MCF 10A (cell line): ENCODE data around the gene XIRP1. TPM values are rescaled to one million over a fixed set of nuclear protein-coding genes. Genes with fewer than 3 reads are reported as not detected.

Experiments
- BruUV-seq: library from RNA; stranded (reverse); fragments of 400-500 nt; replicated peaks from 2 replicates; lab custom pipeline; 2021; lab: Mats Ljungman, UMichigan
- CTCF ChIA-PET: fragments of 300-600 bp; sonication (Branson Sonifier 250); formaldehyde crosslinking; extraction: SDS; loops from one replicate; lab custom pipeline; 2021; ENCODE audit warnings: antibody characterized with exemption, inconsistent platforms; lab: Yijun Ruan, JAX
- POLR2A ChIA-PET: fragments of 300-600, 350-650 bp; sonication (Branson Sonifier 250); formaldehyde crosslinking; extraction: SDS; loops from one replicate; lab custom pipeline; 2020; ENCODE audit warnings: antibody characterized with exemption, inconsistent platforms; lab: Yijun Ruan, JAX
- DNase-seq: peaks from one replicate; pipeline ENCODE4 v3.0.0-alpha.2; 2018; ENCODE audit not compliant: unreplicated experiment
- H3K27ac Mint-ChIP-seq: one replicate; pipeline ENCODE4 v1.8.0; 2022; ENCODE audit warnings: mild to moderate bottlenecking, low read depth, mixed read lengths; ENCODE audit not compliant: unreplicated experiment
- H3K27me3 Mint-ChIP-seq: one replicate; pipeline ENCODE4 v1.8.0; 2022; ENCODE audit warnings: mixed read lengths; ENCODE audit not compliant: insufficient read depth, unreplicated experiment
- H3K36me3 Mint-ChIP-seq: one replicate; pipeline ENCODE4 v1.8.0; 2022; ENCODE audit warnings: mild to moderate bottlenecking, moderate library complexity, mixed read lengths; ENCODE audit not compliant: insufficient read depth, unreplicated experiment
- H3K4me1 Mint-ChIP-seq: one replicate; pipeline ENCODE4 v1.8.0; 2022; ENCODE audit warnings: mixed read lengths; ENCODE audit not compliant: insufficient read depth, unreplicated experiment
- H3K4me3 Mint-ChIP-seq: one replicate; pipeline ENCODE4 v1.8.0; 2022; ENCODE audit warnings: mild to moderate bottlenecking, moderate library complexity, mixed read lengths; ENCODE audit not compliant: unreplicated experiment
- H3K9me3 Mint-ChIP-seq: one replicate; pipeline ENCODE4 v1.8.0; 2022; ENCODE audit warnings: mixed read lengths; ENCODE audit not compliant: unreplicated experiment
- intact Hi-C: fragments of 100-400 bp; cut with micrococcal nuclease; formaldehyde crosslinking; loops from 2 replicates; pipeline ENCODE4 v1.14.1; 2022
- total RNA-seq: library from RNA; stranded (reverse); gene quantifications from 2 replicates; pipeline ENCODE4 v1.2.3, GENCODE V29; 2022
- TF ChIP-seq, protein P1 (sequence below): fragments of 200-600 bp; IDR thresholded peaks from one replicate; pipeline ENCODE4 v1.8.0; 2022; ENCODE audit warnings: antibody characterized with exemption, mild to moderate bottlenecking; ENCODE audit not compliant: unreplicated experiment

Gene XIRP1
- total RNA-seq, 1 experiment from 2014 or later: not detected

DNA sequence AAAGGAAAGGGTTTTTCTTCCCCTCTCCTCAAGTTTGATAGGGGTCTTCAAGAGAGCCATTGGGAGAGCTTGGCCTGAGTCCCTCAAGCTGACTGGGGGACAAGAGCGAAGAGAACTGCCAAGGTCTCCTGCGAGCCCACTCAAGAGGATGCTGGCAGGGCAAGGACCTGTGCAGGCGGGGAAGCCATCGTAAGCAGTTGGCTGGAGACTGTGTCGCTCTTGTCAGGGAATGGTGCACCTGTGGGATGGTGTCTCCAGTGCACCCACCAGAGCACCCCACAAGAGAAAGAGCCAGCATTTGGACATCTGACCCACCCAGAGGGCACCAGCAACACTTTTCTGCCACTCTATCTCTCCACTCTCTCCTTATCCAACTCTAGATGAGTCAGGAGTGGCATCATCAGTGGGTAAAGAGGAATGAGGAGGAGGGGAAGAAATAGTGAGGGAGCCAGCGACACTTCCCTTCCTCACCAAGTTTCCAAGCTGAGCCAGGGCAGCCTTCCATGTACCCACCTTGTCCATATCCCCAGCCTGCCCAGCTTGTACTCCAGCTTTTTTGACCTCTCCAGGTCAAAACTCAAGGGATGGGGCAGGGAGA is 13.6 kb upstream of the XIRP1 start:
- no peak overlapping the region for H3K27ac Mint-ChIP-seq
- intact Hi-C loops: no loop called here
- POLR2A ChIA-PET: no interaction called here
- no peak for DNase-seq
- no peaks in the 10 kb centered on the region for H3K36me3 Mint-ChIP-seq
- no peaks in the 10 kb centered on the region for H3K4me1 Mint-ChIP-seq
- H3K27me3 Mint-ChIP-seq: peaks cover 62% of the 10 kb centered on the region
- CTCF ChIA-PET: interaction anchor here (1.0 to 20.7 kb wide), 4 partner anchors 16 to 84 kb away, joined by 4 to 339 read pairs (median 28); partner anchors contain the start of gene XIRP1
- H3K9me3 Mint-ChIP-seq: no peaks in the 10 kb centered on the region
- TF ChIP-seq, protein P1, sequence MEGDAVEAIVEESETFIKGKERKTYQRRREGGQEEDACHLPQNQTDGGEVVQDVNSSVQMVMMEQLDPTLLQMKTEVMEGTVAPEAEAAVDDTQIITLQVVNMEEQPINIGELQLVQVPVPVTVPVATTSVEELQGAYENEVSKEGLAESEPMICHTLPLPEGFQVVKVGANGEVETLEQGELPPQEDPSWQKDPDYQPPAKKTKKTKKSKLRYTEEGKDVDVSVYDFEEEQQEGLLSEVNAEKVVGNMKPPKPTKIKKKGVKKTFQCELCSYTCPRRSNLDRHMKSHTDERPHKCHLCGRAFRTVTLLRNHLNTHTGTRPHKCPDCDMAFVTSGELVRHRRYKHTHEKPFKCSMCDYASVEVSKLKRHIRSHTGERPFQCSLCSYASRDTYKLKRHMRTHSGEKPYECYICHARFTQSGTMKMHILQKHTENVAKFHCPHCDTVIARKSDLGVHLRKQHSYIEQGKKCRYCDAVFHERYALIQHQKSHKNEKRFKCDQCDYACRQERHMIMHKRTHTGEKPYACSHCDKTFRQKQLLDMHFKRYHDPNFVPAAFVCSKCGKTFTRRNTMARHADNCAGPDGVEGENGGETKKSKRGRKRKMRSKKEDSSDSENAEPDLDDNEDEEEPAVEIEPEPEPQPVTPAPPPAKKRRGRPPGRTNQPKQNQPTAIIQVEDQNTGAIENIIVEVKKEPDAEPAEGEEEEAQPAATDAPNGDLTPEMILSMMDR: no peak
- no peak overlapping the region for H3K4me3 Mint-ChIP-seq
- BruUV-seq: no TSS peak

DNA sequence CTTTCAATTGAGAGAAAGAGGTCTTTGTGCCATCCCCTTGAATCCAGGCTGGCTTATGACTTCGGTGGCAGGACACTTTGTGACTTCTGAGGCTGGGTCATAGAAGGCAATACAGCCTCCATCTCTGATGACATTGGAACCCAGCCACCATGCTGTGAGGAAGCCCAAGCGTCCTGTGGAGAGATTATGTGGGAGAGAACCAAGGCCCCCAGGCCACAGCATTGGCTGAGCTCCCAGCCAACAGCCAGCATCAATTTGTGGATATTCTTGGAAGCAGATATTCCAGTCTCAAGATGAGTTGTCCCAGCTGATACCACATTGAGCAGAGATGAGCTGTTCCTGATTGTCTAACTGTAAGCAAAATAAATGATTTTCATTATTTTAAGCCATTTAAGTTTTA is 12.7 kb upstream of the XIRP1 start:
- ChIA-PET CTCF (interaction anchor here (1.0 to 20.7 kb wide), 4 partner anchors 15 to 85 kb away, joined by 4 to 339 read pairs (median 28); partner anchors contain the start of gene XIRP1), POLR2A (no interaction called here)
- H3K9me3 Mint-ChIP-seq: no peaks in the 10 kb centered on the region
- no peak for DNase-seq
- peaks cover 65% of the 10 kb centered on the region for H3K27me3 Mint-ChIP-seq
- BruUV-seq: no TSS peak
- no peaks in the 10 kb centered on the region for H3K4me1 Mint-ChIP-seq
- no peak overlapping the region for H3K27ac Mint-ChIP-seq
- no peaks in the 10 kb centered on the region for H3K36me3 Mint-ChIP-seq
- TF ChIP-seq, protein P1: no peak
- H3K4me3 Mint-ChIP-seq: no peak overlapping the region
- intact Hi-C loops: no loop called here

DNA sequence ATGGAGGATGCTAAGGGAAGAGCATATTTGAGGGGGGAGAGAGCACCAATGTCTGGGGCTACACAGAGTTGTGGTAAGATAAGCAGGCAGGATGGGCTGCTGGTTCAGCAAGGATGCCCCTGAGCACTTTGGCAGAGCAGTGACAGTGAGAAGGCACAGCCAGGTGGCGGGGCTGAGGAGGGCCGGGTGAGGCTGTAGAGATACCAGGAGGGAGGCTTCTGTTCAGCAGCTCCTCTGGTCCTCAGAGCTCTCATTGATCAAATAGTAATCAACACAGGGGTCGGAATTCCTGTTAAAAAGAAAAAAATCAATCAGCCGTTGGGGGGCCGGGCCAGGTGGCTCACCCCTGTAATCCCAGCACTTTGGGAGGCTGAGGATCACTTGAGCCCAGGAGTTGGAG is 11.5 kb upstream of the XIRP1 start:
- Mint-ChIP-seq H3K4me1 (no peaks in the 10 kb centered on the region), H3K9me3 (no peaks in the 10 kb centered on the region), H3K36me3 (no peaks in the 10 kb centered on the region), H3K4me3 (no peak overlapping the region), H3K27ac (no peak overlapping the region), H3K27me3 (peaks cover 65% of the 10 kb centered on the region)
- TF ChIP-seq, protein P1: no peak
- no peak for DNase-seq
- POLR2A ChIA-PET: no interaction called here
- CTCF ChIA-PET: interaction anchor here (0.7 to 20.7 kb wide), 6 partner anchors 8 to 295 kb away, joined by 3 to 339 read pairs (median 4); partner anchors contain the start of gene XIRP1
- intact Hi-C loops: no loop called here
- BruUV-seq: no TSS peak

DNA sequence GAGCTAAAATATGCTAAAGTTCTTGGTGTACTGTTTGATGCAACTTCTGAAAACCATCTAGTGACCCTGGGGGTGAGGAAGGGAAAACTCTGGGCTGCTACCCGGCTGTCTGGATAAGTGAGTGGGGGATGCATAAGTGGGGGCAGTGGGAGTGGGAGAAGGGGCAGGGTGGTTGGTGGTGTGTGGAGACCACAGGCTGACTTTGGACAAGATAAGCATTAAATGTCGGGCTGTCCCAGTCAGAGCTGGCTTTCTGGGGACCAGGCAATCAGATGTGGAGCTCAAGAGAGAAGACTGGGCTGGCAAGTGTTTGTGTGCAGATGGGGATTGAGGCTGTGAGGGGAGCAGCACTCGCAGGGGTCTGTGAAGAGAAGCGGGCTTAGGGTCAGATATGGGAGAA is 11.0 kb upstream of the XIRP1 start:
- CTCF ChIA-PET: interaction anchor here (0.7 to 20.7 kb wide), 6 partner anchors 9 to 296 kb away, joined by 3 to 339 read pairs (median 4); partner anchors contain the start of gene XIRP1

More for the DNA sequence above, 11.0 kb upstream of the XIRP1 start:
- intact Hi-C loops: no loop called here
- peaks cover 65% of the 10 kb centered on the region for H3K27me3 Mint-ChIP-seq
- no TSS peak for BruUV-seq
- no peaks in the 10 kb centered on the region for H3K9me3 Mint-ChIP-seq
- H3K27ac Mint-ChIP-seq: no peak overlapping the region
- no peaks in the 10 kb centered on the region for H3K4me1 Mint-ChIP-seq
- TF ChIP-seq, protein P1: no peak
- DNase-seq: no peak
- H3K36me3 Mint-ChIP-seq: no peaks in the 10 kb centered on the region
- POLR2A ChIA-PET: no interaction called here
- H3K4me3 Mint-ChIP-seq: no peak overlapping the region
